NCI-H2107 (cell line): ENCODE results near the gene CHPF.

Source experiments
- DNase-seq: peaks from one replicate; lab custom pipeline; 2025; lab: John Stamatoyannopoulos, UW

CHPF gene

DNA sequence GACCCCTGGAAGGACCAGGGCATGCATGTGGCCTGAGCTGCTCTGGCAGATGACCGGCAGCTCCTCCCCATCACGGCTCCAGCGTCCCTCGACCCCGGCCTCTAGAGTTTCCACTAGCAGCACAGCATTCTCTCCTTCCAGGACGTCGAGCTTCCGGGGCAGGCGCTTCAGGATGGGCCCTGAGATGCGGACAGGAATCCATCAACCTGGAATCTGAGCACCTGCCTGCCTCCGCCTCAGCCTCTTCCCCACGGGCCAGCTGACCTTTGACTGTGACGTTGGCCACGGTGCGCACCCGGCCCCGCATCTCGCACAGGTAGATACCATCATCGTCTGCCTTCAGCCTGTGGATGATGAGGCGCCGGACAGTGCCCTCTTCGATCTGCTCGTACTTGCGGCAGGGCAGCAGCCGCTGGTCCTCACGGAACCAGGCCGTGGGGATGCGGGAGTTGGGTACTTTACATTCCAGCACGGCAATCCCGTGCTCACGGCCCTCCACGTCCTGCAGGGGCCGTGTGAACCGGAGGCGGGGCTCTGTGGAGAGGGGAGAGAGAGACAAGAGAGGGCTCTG, 24.3 kb upstream of the CHPF start:
- DNase-seq, result no peak

DNA sequence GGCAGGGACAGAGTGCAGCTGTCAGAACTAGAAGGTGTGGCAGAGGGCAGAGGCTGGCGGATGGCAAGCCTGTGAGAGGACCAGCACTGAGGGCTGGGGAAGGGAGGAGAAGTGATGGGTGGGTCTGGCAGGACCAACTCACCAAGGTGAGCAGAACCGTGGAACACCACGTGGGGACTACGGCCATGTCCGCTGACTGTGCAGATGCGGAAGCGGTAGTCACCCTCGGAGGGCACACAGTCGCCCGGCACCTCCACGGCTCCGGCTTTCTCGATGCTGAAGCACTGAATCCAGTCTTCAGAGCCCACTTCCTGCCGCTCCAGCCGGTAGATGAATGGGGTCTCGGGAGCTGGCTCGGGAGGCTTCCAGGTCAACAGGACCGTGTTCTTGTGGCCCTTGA, 23.5 kb upstream of the CHPF start:
- DNase-seq, result no peak

DNA sequence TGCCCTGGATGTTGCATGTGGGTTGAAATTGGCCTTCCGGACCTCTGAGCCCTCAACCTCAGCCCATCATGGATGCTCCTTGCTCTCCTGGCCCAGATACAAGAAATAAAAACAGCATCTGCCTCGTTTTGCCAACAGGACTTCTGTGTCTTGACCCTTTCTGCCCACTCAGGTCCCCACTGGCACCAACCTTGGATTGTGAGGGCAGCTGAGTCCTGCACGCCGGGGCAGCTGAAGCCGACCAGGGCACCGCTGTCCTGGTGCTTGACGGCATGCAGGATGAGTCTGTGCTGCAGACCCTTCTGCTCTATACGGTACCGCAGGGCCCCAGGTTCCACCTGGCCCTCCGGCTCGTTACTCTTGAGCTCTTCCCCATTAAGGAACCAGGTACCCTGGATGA, 23.0 kb upstream of the CHPF start:
- DNase-seq, result no peak

DNA sequence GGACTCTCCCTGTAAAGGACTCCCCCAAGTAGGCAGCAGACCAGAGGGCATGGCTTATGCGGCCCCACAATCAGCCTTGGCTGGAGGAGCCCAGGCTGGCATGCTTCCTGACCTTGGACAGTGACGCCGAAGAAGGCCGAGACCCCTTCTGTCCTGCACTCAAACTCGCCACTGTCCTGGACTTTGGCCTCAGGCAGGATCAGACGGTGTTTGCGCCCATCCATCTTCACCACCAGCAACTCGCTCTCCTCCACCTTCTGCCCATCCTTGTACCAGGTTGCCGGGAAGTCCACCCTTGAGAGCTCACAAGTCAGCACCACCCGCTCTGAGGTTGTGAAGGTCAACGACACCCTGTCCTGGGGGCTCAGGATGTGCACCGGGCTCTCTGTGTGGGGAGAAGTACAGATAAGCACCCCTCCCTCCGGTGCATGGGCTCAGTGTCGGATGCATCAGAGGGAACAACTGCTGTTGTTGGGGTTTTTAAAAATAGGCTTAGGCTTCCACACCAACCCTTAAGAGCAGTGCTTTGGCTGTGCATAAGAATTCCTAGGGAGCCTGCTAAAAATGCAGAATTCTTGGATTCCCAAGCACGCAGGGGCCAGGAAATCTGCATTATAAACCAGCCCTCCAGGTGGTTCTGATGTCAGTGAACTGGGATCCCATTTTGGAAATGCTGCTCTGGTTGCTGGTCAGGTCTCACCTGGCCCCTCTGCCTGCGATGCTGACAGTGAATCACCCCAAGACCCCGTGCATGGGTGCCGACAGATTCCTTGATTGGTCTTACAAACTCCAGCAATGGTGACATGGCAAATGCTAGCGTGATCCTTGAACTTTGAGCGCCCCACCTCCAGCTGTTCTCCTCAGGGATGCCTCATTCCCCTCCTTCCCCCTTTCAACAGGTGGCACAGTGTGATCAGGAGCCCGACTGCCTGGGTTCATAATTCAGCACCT, 21.8 kb upstream of the CHPF start:
- DNase-seq, result no peak

DNA sequence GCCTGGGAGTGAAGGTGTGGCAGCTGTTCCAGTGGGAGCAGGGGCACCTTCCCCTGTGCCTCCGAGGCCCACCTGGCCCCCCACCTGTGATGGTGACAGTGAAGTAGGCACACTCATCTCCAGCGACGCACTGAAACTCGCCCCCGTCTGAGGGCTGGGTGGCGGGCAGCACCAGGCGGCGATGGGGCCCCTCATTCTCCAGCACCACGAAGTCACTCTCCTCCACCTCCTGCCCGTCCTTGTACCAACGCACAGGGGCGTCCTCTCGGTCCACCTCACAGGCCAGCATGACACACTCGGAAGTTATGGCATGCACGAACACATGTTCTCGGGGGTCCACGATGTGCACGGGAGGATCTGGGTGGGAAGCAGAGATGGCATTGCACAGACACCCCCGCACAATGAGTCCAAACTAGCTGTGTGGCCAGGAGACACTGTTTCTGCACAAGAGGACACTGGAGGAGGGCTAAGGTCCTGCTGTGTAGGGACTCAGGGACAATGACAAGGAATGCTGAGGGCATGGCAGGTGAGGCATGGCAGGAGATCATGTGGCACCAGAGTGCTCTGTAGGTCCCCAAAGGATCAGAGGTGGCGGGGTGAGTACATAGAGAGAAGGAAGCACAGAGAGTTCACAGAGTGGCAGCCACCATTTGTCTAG, 19.8 kb upstream of the CHPF start:
- DNase-seq, result no peak

DNA sequence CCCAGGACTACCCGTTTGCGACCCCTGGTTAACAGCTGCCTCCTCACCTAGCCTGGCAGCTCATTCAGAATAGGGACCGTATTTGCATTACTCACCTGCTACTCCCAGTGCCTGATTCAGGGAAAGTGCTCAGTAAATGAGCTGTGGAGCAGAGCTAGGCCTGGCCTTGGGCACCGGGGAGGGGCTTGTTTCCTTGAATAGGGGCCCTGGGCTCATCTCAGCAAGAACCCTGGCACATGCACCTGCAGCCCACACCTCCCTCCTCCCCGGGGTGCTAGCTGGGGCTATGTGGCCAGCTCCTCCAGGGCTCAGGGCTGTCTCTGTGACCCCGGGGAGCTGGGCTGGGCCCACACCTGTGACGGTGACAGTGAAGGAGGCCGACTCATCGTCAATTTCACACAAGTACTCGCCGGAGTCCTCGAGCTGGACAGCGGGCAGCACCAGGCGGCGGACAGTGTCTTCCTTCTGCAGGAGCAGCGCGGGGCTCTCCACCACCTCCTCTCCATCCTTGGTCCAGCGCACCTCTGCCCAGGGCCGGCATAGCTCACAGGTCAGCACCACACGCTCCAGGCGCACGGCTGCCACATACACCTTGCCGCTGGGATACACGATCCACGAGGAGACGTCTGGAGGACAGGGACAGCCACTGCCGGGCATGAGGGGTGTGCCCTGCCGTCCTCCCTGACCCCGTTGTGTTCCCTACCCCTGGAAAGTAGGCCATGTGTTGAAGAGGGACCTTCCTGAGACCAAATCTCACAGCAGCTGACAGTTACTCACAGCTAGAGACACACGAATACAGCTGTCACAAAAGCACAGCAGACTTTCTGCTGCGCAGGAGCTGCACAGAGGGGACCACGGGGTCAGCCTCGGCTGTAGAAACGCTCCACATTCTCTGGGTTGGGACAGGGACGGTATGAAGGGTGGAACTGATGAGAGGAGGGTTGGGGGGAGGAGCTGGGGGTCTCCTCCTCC, 18.7 kb upstream of the CHPF start:
- no peak for DNase-seq

DNA sequence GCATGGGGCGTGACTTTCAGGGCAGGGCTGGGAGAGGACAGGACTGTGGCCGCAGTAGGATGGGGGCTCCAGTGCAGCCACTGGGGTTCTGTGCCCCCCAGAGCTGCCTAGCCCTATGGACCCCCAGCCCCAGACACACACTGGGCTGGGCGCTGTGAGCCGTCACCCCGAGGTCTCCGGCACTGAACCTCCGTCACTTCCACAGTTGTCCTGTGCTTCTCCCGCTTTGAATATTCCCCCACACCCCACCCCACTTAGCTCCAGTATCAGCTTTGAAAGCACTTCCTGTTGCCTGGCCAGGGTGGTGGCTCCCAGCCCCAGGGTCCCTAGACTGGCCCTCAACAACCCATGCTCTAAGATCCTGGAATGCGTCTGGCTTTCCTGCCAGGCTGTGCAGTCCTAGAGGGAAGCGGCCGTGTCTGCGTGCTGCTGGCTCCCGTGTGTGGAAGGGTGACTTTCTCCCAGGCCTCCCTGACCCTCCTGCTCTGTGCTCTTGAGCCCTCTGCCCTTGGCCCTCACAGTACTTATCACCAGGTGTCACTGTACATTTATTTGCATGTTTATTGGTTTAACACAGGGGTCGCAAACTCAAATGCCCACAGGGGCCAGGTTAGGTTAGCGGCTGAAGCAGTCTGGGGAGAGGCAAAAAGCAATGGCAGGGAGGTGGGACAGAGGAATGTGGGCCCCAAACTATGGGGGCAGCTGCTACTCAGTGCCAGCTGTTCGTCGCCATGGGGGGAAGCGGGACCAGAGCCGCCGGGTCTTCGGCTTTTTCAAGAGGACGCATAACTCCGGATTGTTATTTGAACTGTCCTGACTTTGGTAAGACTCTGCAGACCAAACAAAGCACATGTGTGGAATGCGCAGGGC, 17.8 kb upstream of the CHPF start:
- no peak for DNase-seq

DNA sequence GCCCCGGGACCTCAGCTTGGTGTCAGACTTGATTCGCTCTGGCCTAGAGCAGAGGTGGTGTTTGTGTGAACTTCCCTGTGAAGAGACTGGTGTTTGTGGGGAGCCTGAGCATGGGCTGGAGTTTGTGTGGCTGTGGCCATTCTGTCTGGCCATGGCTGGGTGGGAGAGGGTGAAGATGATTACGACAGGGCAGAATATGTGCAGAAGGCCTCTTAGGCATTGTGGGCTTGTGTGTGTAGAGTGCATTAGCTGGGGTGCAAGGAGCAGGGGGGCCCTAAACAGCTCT, 17.2 kb upstream of the CHPF start:
- DNase-seq, result no peak

DNA sequence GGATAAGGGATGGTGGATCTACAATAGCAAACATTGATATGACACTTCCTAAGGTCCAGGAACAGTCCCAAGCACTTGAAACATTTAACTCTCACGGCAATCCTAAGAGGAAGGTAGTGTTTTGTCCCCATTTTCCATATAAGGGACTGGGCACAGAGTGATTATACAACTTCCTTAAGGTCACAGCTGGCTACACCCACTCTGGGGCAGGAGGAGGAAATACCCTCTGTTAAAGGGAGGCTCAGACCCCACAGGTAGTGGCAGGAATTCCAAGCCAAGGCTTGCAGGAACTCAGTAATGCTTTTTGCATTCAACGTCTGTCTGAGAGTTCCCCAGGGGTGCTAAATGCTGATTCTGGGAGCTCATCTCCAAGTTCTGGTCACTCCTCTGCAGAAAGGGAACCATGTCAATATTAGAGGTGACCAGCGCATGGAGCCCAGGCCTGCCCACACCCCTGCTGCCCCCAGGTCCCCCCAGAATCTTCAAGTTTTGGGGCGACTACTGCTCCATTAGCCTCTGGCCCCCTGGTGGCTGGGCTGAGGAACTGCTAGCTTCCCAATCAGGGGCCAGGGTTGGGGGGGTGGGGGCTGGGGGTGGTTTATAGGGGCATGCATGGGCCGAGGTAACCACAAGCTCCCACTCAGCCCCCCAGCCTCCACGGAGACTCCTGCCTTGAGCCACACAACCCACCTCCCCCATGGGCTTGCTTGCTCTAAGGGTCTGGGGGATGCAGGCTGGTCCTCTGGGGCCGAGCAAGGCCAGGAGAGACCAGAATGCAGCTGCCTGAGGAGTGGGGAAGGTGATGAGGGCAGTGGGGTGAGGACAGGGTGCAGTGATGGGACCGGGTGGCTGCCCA, 16.7 kb upstream of the CHPF start:
- DNase-seq, result no peak

DNA sequence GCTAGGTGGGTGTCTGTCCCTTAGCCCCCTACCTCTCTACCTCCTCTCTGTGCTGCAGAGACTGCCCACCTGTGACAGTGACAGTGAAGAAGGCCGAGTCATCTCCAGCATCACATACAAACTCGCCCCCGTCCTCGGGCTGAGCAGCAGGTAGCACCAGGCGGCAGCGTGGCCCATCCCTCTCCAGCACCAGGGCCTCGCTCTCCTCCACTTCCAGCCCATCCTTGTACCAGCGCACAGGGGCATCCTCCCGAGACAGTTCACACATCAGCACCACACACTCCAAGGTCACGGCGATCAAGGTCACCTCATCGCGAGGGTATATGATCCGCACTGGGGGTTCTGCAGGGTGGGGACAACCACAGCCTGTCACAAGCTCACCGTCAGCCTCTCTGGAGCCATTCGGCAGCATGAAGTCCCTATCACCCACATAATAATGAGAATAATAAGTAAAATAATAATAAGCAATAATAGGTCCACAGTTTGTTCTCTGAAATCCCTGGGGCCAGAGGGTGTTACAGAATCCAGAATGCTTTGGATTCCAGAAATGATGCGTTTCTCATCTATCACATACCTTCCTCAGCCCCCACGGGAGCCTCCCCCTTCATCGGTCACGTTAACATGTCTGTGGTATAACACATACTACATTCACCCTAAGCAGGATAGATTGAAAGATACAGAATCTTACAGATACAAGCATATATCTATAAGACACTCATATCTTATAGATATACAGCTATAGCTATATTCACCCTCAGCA, 15.7 kb upstream of the CHPF start:
- no peak for DNase-seq

DNA sequence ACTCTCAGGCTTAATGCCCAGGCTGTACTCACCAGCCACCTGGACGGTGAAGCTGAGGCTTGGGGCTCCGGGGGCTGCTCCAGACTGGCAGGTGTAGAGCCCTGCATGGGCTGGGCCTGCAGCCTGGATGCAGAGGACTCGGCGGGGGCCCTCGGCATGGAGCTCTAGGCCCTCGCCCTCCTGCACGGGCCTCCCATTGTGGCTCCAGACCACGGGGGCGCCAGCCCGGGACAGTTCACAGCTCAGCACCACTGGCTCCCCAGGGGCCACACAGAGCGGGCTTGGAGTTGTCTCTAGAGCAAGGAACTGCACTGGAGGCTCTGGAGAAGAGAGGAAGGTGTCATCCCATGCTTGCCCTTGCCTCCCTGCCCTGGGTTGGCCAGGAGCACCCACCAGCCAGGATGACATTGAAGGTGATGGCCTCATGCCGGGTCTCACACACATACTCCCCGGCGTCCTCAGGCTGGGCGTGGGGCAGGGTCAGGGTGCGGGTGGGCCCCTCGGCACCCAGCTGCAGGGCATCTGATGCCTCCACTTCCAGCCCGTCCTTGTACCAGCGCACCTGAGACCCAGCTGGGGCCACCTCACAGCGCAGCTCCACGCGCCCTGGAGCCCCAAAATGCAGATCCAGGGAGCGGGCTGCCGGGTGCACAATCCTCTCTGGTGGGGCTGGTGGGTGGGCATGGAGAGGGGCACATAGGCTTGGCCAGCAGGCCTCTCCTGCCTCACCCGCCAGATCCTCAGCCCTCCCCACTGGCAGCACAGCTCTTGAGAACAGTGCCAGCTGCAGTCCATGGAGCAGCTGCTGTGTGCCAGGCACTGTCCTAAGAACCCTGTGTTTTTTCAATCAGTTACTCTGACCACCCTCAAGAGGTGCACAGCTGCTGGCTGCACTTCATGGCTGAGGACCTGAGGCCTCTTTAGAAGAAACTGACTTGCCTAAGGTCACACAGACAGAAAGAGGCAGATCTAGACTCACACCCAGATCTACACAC, 14.5 kb upstream of the CHPF start:
- DNase-seq, result no peak

DNA sequence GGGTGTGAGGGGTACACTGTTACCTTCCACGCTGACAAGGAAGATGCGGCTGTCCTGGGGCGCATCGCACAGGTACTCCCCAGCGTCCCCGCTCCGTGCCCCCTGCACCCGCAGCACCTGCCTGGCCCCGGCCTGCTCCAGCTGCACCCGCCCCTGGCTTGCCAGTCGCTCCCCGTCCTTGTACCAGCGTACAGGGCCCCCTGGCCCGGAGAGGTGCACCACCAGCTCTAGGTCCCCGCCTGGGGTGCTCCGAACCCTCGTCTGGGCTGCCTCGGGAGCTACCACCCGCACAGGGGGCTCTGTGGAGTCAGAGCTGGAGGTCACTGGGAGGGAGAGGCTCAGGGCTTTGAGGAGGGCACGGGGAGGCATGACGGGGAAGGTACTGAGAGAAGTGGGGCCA, 13.7 kb upstream of the CHPF start:
- DNase-seq, result no peak

DNA sequence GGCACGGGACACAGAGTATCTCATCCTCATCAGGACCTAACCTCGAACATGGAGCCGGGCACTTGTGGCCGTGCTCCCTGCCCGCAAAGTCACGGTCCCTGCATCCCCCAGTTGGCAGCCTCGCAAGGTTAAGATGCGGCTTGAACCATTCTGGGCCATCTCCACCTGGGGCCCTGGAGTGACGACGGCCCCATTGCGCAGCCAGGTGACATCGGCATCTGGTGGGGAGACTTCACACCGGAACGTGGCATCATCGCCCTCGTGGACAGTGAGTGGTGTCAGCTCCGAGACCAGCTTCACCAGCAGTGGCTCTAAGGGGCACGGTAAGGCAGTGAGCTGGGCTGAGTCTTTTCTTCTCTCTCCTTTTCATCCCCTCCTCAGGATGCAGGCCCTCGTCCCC, 12.8 kb upstream of the CHPF start:
- no peak for DNase-seq

DNA sequence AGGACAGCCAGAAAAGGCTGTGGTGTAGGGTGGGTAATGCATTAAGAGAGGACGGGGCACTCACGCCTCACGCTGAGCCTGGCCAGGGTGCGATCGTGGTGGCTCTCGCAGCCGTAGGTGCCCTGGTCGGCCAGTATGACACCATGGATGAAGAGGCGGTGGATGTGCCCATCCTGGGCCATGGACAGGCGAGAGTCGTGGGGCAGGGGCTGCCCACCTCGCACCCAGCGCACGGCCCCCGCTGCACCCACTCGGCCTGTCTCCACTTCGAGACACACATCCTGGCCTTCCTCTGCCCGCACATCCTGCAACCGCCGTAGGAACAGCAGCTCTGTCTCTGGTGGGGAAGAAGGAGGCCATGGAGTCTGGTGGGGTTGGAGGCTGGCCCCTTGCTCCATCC, 12.3 kb upstream of the CHPF start:
- no peak for DNase-seq

DNA sequence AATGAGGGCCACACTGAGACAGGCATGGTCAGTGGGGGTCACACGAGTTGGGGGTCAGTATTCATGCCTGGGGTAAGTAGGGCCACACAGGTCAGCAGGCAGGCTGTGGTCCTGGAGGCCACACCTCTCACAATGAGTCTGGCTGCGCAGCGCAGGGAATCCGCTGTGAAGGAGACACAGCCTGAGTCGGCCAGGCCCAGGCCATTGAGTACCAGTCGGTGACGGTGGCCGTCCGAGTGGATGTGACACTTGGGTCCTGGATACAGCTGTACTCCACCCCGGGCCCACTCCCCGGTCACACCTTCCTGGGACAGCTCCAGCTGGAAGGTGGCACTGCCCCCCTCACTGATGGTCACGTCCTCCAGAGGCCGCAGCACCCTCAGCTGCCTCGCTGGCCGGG, 10.7 kb upstream of the CHPF start:
- no peak for DNase-seq

DNA sequence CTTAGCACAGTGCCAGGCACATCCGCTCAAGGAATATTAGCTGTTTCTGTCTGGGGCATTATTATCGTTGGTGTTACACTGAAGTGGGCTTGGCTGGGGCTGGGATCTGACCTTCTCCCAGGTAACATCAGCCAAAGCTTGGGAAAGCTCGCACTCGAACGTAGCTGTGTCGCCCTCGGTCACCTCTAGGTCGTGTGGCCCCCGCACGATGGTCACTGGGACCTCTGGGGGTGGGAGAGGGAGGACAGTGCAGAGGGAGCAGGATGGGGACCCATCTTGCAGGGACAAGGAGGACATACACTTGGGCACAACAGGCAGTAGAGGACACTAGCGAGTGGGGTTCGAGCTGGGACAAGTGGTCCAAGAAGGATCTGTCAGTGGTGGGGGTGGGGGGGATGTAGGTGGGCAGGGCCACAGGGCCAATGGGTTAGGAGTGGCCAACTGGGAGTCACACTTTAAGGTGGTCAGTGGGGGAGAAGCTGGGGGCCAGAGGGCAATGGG, 9.9 kb upstream of the CHPF start:
- no peak for DNase-seq

DNA sequence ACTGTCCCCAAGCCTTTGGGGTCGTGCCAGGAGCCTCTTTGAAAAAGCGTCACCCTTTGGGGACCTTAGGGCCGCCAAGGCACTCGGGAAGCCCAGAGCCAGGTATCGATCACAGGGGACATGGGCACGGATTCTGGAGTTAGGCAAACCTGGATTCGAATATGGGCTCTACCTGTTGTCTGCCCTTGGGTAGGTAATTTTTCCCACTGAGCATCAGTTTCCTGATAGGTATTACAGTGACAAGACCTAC, 9.5 kb upstream of the CHPF start:
- no peak for DNase-seq

DNA sequence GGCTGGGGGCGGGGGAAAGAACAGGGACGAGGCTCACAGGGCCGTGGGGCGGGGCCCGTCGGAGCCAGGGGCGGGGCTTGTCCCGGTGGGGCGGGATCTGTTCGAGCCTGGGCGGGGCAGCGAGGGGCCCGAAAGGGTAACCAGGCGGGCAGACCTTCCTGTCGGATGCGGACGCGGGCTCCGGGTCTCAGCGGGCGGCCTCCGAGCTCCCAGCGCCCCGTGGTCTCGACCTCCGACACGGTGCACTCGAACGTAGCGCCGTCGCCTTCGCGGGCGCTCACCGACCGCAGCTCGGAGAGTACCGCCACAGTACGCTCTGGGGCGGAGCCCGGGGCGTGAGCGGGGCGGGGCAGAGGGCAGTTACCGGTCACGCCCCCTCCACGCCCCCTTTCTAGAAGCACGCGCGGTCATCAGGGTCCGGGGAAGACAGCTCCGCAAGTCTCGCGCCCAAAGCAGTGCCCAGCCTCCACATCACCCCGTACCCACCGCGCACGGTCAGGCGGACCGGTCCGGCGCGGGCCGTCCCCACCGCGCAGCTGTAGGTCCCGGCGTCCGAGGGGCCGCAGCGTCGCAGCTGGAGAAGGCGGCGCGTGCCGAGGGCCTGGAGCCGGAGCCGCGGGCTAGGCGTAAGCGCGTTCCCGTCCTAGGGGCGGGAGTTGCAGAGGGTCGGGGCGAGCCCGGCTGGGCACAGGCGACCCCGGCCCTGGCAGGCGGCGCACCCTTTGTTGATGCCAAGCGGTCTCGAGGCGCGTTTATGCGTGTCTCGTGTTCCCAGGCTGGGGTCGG, 9.0 kb upstream of the CHPF start:
- peak; percentile 32 for DNase-seq
